Mucosa of gallbladder (tissue), 1 donor: ENCODE results near the gene KMO. TPM values are rescaled to one million over a fixed set of nuclear protein-coding genes. Genes with fewer than 3 reads are reported as not detected.

Experiments used
- DNase-seq: peaks from one replicate; pipeline ENCODE4 v3.0.0-alpha.2; 2020; ENCODE audit warnings: low spot score
- total RNA-seq: library from RNA; stranded (reverse); gene quantifications from one replicate; pipeline ENCODE4 v1.2.1, GENCODE V29; 2021
- donor health status: DM: no; HTN: no; CAD: no.

KMO gene
- total RNA-seq, 1 donor from 2014 or later: 0.83 TPM

- DNase-seq: no peak
Observed at GRCh38 chr1:241593186-241593585, 61.0 kb downstream of the KMO start.

GRCh38 chr1:241596633-241597032, 64.5 kb downstream of the KMO start:
- no peak for DNase-seq

GRCh38 chr1:241598249-241598648, 66.1 kb downstream of the KMO start:
- DNase-seq: no peak

- no peak for DNase-seq
Observed at GRCh38 chr1:241600496-241600901, 68.3 kb downstream of the KMO start.

- no peak for DNase-seq
Observed at GRCh38 chr1:241603731-241604245, 71.6 kb downstream of the KMO start.

GRCh38 chr1:241605146-241605805, 73.1 kb downstream of the KMO start:
- DNase-seq: no peak

GRCh38 chr1:241606544-241606943, 74.4 kb downstream of the KMO start:
- DNase-seq: no peak

- DNase-seq: no peak
Observed at GRCh38 chr1:241607497-241607896, 75.3 kb downstream of the KMO start.

- DNase-seq: no peak
Observed at GRCh38 chr1:241608379-241609033, 76.3 kb downstream of the KMO start.

GRCh38 chr1:241610056-241610815, 78.1 kb downstream of the KMO start:
- DNase-seq: peak; percentile 51

GRCh38 chr1:241611063-241611462, 78.9 kb downstream of the KMO start:
- DNase-seq: peak; percentile 29

- no peak for DNase-seq
Observed at GRCh38 chr1:241611736-241612135, 79.6 kb downstream of the KMO start.

- DNase-seq: peak; percentile 27
Observed at GRCh38 chr1:241612533-241613477, 80.6 kb downstream of the KMO start.

GRCh38 chr1:241614144-241614543, 82.0 kb downstream of the KMO start:
- DNase-seq: no peak

GRCh38 chr1:241614572-241614971, 82.4 kb downstream of the KMO start:
- DNase-seq: no peak

GRCh38 chr1:241615043-241615974, 83.1 kb downstream of the KMO start:
- DNase-seq: peak; percentile 68

- DNase-seq: no peak
Observed at GRCh38 chr1:241617426-241617825, 85.2 kb downstream of the KMO start.

GRCh38 chr1:241622669-241623068, 90.5 kb downstream of the KMO start:
- DNase-seq: no peak

GRCh38 chr1:241624935-241625334, 92.8 kb downstream of the KMO start:
- DNase-seq: no peak
